ENCODE results near the gene MIER1.
"Not testable (repeated sequence)": the region's sequence is repeated elsewhere in the genome, so short reads cannot be mapped to it uniquely, and the experiment has no call there.

Gene MIER1

GRCh38 chr1:66937529-66938234 is 12.9 kb downstream of the MIER1 start:
- in situ Hi-C loops (cut with HindIII; ENCODE audit: low sequenced_read_pairs) = no loop called here

GRCh38 chr1:66938613-66939012 is 13.8 kb downstream of the MIER1 start:
- in situ Hi-C loops (cut with HindIII; ENCODE audit: low sequenced_read_pairs) = no loop called here

GRCh38 chr1:66940981-66941380 is 16.2 kb downstream of the MIER1 start:
- in situ Hi-C loops (cut with HindIII; ENCODE audit: low sequenced_read_pairs) = loop anchor here (5.0 kb wide), 1 partner anchor 94 kb away; no protein-coding TSS in a partner anchor

- in situ Hi-C loops (cut with HindIII; ENCODE audit: low sequenced_read_pairs) = loop anchor here (5.0 kb wide), 1 partner anchor 96 kb away; no protein-coding TSS in a partner anchor
Measured at GRCh38 chr1:66943361-66943969, 18.7 kb downstream of the MIER1 start.

GRCh38 chr1:66944330-66945274 is 19.8 kb downstream of the MIER1 start:
- in situ Hi-C loops (cut with HindIII; ENCODE audit: low sequenced_read_pairs) = loop anchor here (5.0 kb wide), 1 partner anchor 97 kb away; no protein-coding TSS in a partner anchor

GRCh38 chr1:66945316-66945715 is 20.5 kb downstream of the MIER1 start:
- in situ Hi-C loops (cut with HindIII; ENCODE audit: low sequenced_read_pairs) = no loop called here

GRCh38 chr1:66947267-66947666 is 22.5 kb downstream of the MIER1 start:
- in situ Hi-C loops (cut with HindIII; ENCODE audit: low sequenced_read_pairs) = no loop called here

GRCh38 chr1:66951513-66951912 is 26.7 kb downstream of the MIER1 start:
- in situ Hi-C loops (cut with HindIII; ENCODE audit: low sequenced_read_pairs) = no loop called here

GRCh38 chr1:66954208-66954607 is 29.4 kb downstream of the MIER1 start:
- in situ Hi-C loops (cut with HindIII; ENCODE audit: low sequenced_read_pairs) = no loop called here

- in situ Hi-C loops (cut with HindIII; ENCODE audit: low sequenced_read_pairs) = no loop called here
Measured at GRCh38 chr1:66957938-66958337, 33.1 kb downstream of the MIER1 start.

GRCh38 chr1:66966188-66966873 is 41.5 kb downstream of the MIER1 start:
- in situ Hi-C loops (cut with HindIII; ENCODE audit: low sequenced_read_pairs) = not testable (repeated sequence)

- in situ Hi-C loops (cut with HindIII; ENCODE audit: low sequenced_read_pairs) = no loop called here
Measured at GRCh38 chr1:66968574-66968973, 43.8 kb downstream of the MIER1 start.

GRCh38 chr1:66978201-66978600 is 53.4 kb downstream of the MIER1 start:
- in situ Hi-C loops (cut with HindIII; ENCODE audit: low sequenced_read_pairs) = no loop called here

GRCh38 chr1:66979621-66980020 is 54.8 kb downstream of the MIER1 start:
- in situ Hi-C loops (cut with HindIII; ENCODE audit: low sequenced_read_pairs) = not testable (repeated sequence)

- in situ Hi-C loops (cut with HindIII; ENCODE audit: low sequenced_read_pairs) = no loop called here
Measured at GRCh38 chr1:66980745-66981367, 56.1 kb downstream of the MIER1 start.

- in situ Hi-C loops (cut with HindIII; ENCODE audit: low sequenced_read_pairs) = no loop called here
Measured at GRCh38 chr1:66981679-66982078, 56.9 kb downstream of the MIER1 start.

GRCh38 chr1:66982561-66983260 is 57.9 kb downstream of the MIER1 start:
- in situ Hi-C loops (cut with HindIII; ENCODE audit: low sequenced_read_pairs) = no loop called here

- in situ Hi-C loops (cut with HindIII; ENCODE audit: low sequenced_read_pairs) = no loop called here
Measured at GRCh38 chr1:66984491-66984890, 59.7 kb downstream of the MIER1 start.

- in situ Hi-C loops (cut with HindIII; ENCODE audit: low sequenced_read_pairs) = no loop called here
Measured at GRCh38 chr1:66985835-66986234, 61.0 kb downstream of the MIER1 start.

- in situ Hi-C loops (cut with HindIII; ENCODE audit: low sequenced_read_pairs) = no loop called here
Measured at GRCh38 chr1:66993076-66993475, 68.3 kb downstream of the MIER1 start.

Measured in endothelial cell of hepatic sinusoid (primary cell).